ENCODE results near the gene NXPE4. TPM values are rescaled to one million over a fixed set of nuclear protein-coding genes. Genes with fewer than 3 reads are reported as not detected.

The NXPE4 gene
- total and polyA plus RNA-seq, 9 of the 15 experiments (the other 6 are each of a cell fraction or from before 2014, with no cell fraction given), result not detected

DNA sequence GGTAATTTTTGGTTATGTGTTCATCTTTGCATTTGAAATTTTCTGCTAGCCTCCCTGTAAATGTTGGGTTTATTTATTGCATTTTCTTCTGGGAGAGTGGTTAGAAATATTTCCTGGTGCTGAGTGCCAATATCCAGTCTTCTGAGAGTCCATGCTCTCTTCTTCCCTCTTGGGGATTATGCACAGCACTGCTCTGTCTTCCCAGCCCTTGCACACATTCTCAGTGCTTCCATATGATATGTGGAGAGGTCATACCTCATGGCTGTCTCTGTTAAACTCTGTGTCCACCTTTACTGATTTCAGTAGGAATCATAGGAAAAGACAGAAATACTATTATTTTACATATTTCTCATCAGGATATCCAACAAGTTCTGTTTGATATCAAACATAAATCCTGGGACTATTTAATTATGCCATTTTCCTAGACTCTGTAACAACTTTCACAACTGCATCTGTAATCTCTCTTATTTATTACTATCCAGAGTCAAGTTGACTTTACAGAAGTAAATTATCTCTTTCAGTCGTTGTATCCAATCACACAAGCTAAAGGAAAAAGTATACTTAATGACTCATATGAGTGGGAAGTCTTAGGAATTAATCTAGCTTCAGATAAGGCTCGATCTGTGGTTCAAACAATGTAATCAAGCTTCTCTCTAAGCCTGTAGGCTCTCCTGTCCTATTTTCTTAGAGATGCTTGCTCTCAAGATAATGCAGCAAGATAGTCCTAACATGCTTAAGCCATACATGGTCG is 33.2 kb downstream of the NXPE4 start (continued):
- TF ChIP-seq AFF1 (IDR thresholded peaks at IDR 0.05; ENCODE audit: low read depth in 1 of 2, partially characterized antibody in 2 of 2), result no peak
- TF ChIP-seq ETS2 (tag; IDR thresholded peaks at IDR 0.05; ENCODE audit: borderline replicate concordance, poor library complexity, severe bottlenecking), result no peak
- no peak for TF ChIP-seq HMG20B (CRISPR knock-in tag; IDR thresholded peaks at IDR 0.05)
- no peak for TF ChIP-seq TAF15 (IDR thresholded peaks at IDR 0.05; ENCODE audit: low read depth, low read length)
- TF ChIP-seq ZNF586 (CRISPR knock-in tag; conservative IDR thresholded peaks at IDR 0.05), result no peak

Measured in K562 (cell line).